ENCODE measurements around the gene UFD1. TPM values are rescaled to one million over a fixed set of nuclear protein-coding genes. Genes with fewer than 3 reads are reported as not detected.

The UFD1 gene
- total RNA-seq, 1 donor from 2014 or later, result 62.8 TPM

DNA sequence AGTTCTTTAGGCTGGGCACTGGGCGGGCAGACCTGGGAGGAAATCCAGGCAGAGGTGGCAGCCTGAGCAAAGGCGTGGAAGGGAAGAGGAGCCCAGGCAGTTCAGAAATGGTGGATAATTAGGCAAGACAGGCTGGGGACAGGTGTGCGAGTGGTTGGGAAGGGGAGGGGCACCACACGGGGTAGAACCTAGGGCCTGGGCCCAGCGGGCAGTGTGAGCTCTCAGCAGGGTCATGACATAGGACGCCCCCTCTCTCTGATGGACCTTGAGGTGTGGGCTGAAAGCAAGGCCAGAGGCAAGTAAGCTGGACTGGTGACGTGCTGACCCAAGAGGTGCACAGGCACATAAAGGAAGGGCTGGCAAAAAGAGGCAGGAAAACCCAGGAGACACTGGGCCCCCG, 6.8 kb downstream of the UFD1 start:
- no peak for DNase-seq (ENCODE audit: low read depth)

DNA sequence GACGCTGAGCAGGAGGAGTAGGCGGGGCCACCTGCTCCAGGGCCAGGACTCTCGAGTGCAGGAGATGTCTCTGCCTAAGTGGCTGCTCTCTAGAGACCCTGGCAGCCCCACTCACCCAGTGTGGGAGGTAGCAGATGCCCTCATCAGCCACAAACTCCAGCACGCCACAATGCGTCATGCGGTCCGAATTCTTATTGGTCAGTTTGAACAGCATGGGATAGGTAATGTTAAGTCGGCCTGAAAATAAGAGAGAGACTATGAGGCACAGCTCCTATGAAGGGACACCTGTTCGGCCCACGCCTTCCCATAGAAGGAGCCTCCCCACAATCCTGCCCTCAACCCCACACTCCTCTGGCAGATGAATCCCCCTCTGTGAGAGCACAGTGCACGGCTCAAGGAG, 7.4 kb downstream of the UFD1 start:
- peak; percentile 30 for DNase-seq (ENCODE audit: low read depth)

DNA sequence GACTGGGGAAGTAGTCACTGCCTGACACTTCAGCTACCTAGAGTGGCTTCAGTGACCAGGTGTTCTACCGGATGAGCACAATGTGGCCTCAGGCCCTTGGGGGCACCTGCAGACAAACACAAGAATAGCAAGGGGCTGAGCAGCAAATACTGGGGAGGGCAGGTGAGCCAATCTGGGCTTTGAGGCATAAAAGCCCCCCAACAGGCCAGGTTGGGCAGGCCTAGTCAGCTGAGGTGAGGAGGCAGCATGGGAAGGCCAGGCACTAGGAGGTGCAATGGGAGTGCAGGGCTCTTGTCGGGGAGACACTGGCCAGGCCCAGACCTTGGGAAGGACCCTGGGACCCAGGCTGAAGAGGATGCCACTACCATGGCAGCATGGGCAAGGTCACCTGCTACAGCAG, 9.0 kb downstream of the UFD1 start:
- no peak for DNase-seq (ENCODE audit: low read depth)

DNA sequence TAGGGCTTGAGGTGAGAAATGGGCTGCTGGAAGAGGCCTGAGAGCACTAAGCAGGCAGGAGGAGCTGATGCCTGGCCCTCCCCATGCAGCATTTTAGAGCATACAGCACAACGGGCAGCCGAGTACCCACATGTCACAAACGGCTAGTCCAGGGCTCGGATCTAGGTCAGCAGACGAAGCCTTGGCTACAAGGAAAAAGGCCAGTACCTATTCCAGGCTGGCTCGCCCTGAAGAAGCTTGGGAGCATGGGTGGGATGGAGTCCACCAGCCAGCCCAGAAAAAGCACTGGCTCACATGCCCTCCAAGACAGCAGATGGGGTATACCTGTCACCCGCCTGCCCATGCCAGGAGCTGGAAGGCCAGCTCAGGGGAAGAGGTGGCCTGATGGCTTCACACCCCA, 9.6 kb downstream of the UFD1 start:
- DNase-seq (ENCODE audit: low read depth), result no peak

- no peak for DNase-seq (ENCODE audit: low read depth)
These were observed 11.1 kb downstream of the UFD1 start for GRCh38 chr22:19467912-19468311.

DNA sequence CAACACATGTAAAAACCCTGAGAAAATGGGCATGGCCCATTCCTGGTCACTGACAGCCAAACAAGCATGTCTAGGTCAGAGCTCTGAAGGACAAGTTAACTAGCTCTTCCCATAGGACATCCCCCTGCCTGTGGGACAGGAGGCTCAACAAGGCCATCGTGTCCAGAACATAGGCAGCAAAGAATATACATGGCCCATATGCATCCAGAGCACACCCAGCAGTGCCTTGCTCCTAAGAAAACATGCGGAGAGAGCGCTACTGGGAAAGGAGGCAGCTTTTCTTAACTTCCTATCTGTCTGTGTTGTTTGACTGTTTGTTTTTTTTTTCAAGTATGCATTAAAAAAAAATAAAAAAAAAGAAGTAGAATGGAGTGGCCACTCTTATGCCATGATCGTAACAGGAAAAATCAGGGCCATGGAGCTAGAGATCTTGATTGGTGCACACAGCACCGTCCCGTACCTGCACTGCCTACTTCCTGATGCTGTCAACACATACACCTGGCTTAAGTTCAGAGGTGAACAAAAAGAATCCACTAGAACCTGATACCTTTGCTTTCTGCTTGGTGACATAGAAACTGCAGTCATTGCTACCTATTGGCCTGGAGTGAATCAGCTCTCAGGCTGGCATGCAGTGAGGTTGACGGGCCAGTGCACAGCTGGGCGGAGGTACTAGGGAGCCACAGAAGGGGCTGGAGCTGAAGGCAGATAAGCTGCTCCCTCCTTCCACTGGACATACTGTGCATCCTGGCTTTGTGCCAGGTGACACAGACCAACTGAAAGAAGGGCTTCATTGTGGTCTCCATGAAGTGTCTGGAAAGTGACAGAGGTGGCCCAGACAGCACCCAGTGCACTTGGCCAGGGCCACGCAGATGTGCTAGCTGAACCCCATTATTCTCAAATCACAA, 11.9 kb downstream of the UFD1 start:
- DNase-seq (ENCODE audit: low read depth), result no peak

- peak; percentile 66 for DNase-seq (ENCODE audit: low read depth)
These were observed 12.8 kb downstream of the UFD1 start for GRCh38 chr22:19466126-19466716.

- no peak for DNase-seq (ENCODE audit: low read depth)
These were observed 14.0 kb downstream of the UFD1 start for GRCh38 chr22:19464975-19465374.

- no peak for DNase-seq (ENCODE audit: low read depth)
These were observed 14.4 kb downstream of the UFD1 start for GRCh38 chr22:19464546-19464945.

DNA sequence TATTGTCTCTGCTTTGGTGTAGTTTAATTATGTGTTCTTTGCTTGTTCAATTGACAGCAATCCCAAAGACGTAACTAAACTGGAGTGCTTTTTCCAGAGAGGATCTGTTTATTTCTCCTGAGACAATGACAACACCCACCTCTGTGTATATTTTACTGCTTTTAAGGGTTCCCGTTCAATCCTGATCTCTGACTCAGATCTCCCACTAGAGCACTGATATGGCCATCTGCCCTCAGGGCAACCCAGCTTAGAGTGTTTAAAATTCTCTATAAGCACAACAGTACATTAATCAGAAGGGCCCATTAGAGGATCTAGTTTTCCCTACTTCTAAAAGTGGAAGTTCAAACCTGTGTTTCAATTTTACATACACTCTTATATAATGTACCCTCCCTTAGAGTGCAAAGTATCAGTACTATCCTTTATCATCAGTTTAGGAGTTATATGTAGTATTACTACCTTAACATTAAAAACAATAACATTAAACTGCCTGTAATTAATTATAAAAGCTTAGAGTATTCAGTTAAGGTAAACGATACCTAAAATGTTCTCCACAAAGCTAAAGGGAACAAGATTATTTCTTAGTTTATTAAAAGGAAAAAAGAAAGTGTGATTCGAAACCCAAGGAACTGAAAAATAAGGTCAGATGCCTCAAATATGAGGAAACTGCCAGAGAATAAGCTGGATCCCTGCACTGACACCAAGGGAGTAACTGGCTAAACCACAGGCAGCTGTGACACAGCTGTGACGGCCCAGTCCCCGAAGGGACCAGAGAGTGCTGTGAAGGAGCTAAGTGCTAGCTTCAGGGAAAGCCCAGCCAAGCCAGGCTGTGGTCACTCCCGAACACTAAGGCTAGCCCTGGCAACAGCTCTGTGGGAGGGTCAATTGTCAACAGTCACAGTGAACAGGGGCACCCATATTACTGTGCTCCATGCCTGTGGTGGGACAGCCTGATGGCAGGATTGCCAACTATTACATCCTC, 15.2 kb downstream of the UFD1 start:
- peak; percentile 94 for DNase-seq (ENCODE audit: low read depth)

- DNase-seq (ENCODE audit: low read depth), result no peak
These were observed 16.0 kb downstream of the UFD1 start for GRCh38 chr22:19463008-19463407.

DNA sequence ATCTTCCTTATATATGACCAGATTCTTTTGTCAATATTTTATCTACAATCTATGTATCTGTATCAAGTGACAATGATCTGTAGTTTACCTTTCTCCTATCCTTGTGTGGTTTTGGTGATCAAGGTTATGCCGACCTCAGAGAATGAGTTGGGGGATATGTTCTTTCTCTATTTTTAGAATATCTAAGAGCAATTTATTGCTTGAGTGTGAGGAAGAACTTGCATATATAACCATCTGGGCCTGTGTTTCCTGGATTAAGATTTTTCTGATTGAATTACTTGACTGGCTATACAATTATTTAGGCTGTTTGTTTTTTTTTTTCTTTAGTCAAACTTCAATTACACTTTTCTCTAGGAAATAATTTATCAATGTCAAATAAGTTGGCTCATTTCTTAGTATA, 17.5 kb downstream of the UFD1 start:
- DNase-seq (ENCODE audit: low read depth), result no peak

- no peak for DNase-seq (ENCODE audit: low read depth)
These were observed 19.0 kb downstream of the UFD1 start for GRCh38 chr22:19460036-19460435.

DNA sequence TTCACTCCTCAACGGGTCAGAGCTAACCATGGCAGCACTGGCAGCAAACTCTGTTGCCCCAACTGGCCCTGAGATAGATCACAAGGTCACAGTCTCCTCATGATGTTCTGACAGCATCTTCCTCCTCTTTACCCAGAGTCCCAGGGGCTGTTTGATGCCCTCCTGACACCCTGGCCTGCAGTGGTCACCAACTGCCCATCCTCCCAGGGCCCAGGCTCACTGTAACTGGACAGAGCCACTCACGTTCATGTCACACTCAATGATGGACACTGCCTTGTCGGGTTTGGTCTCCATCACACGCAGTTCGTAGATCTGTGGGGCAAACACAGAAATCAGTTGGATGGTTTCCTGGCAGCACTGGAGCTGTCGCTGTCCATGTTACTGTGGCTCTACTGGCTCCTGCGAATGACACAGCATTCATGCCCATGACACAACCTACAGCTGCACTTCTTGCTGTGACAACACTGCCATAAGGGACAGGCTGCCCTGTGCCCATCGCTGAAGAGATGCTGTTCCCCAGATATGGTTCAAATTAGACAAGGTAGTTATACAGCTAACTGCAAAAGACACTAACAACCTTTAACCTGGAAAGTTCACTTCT, 21.1 kb downstream of the UFD1 start:
- DNase-seq (ENCODE audit: low read depth), result no peak

DNA sequence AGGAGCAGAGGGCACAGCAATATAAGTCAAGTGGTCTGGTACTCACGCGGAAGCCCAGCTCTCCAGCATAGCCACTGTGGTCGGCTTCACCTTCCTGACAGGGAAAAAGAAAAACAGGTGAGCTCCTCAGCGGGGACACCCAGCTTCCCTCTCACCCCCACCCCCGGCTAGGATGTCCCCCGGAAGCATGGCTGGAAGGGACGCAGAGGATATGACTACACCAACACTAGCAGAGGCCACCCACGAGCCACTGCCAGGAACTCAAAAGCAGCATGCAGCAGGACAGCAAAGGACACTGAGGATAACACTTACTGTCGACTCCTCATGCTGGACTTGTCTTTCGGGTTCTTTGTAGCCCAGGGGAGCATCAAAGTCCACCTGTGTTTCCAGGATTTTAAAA, 22.5 kb downstream of the UFD1 start:
- no peak for DNase-seq (ENCODE audit: low read depth)

DNA sequence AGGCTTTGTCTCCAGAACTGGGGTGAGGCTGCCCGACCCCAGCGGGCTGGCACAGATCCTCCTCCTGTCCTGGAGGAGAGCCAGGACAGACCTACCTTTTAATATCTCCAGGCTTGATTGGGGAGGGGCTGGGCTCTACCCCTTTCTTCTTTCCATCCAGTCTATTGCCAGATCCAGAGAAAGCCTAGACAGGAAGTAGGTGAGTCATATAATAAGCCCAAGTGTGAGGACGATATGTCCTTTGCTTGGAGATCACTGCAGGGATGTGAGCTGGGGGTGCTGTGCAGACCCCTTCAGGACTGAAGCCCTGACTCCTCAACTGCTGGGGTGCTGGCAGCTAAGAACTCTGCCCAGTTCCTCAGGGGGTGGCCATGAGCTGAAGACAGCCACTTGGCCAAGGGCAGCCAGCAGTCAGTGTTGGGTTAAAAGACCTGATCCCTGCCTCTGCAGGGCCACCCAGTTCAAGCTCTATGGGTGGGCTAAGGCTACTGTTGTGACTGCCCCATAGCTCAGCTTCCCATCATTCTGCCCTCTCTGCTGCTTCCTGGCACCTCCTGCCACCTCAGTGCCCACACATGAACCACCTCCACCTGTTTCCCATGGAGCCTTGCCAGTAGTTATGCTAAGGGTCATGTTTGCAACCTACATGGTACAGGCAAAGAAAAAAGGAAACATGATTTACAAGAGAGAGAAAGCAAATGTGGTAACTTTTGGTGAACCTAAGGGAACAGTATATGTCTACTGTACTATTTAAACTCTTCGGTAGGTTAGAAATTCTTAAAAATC, 23.2 kb downstream of the UFD1 start:
- no peak for DNase-seq (ENCODE audit: low read depth)

DNA sequence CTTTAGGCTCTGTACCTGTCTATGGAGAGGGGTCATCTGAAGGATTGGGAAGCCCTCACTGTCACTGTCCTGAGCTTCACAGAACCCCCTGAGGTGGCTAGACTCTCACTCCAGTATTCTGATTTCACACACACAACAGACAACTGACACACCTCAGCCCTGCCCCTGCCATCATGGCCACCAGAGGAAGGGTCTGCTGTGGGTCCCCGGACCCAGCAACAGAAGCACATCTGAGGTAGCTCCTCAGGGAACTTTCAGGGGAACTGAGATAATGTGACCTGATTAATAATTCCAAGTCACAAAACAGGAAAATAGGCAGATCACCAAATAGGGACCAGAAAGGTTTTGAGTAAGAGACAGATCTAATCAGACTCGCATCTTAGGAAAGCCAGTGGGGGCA, 24.0 kb downstream of the UFD1 start:
- DNase-seq (ENCODE audit: low read depth), result no peak

DNA sequence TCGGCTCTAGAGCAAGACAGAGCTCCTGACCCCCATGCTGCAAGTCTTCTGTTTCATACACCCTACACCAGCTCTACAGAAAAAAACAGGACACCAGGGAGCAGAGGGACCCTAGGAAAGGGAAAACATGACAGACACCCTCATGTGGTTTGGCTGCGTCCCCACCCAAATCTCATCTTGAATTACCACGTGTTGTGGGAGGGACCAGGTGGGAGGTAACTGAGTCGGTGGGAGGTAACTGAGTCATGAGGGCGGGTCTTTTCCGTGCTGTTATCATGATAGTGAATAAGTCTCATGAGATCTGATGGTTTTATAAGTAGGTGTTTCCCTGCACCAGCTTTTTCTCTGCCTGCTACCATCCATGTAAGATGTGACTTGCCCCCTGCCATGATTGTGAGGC, 24.8 kb downstream of the UFD1 start:
- DNase-seq (ENCODE audit: low read depth), result no peak

DNA sequence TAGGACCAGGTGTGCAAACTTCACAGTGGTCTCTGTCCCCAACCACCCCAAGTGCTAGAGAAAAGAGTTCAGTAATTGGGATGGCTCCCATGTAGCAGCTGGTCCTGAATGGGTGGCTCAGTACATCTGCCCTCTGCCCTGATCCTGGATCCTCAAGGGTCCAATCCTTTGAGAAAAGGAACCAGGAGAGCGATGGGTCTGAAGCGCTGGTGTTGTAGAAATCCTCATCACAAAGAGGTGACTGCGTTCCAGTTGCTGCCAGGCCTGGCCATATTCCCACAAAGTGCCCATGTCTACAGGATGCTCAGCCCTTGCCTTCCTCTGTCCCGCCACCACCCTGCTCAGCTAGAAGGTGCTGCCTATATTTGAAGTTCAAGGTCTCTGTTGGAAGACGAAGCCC, 25.3 kb downstream of the UFD1 start:
- DNase-seq (ENCODE audit: low read depth), result no peak

- DNase-seq (ENCODE audit: low read depth), result no peak
These were observed 27.4 kb downstream of the UFD1 start for GRCh38 chr22:19451570-19451969.

Data from myocyte (in vitro differentiated cells).